ENCODE results near the gene BPIFB4. TPM values are rescaled to one million over a fixed set of nuclear protein-coding genes. Genes with fewer than 3 reads are reported as not detected.

The BPIFB4 gene
- total and polyA plus RNA-seq, 2 of the 4 experiments (the other 2 are of a cell fraction) = not detected

DNA sequence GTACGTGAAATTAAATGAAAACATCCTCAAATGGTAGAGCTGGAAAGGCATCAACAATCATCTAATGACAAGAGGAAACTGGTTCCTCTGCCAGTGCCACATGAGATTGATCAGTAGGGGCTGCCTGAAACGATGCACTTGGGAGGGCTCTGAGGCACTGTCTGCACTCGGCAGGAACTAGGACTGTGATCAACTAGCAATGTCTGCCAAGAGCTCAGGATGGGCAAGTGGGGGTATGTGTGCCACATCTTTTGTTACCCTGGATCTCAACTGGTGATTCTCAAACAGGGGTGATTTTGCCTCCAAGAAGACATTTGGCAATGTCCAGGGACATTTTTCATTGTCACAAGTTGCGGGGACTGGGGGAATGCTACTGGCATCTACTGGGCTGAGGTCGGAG, 46.1 kb upstream of the BPIFB4 start:
- intact Hi-C loops (cut with micrococcal nuclease) = no loop called here
- ATAC-seq (ENCODE audit: low read depth) = no peak
- no peak overlapping the region for H3K18ac ChIP-seq (ENCODE audit: low read depth, low read length)
- DNase-seq = no peak
- no peak overlapping the region for H3K27ac ChIP-seq (ENCODE audit: insufficient read depth, low read length)
- H4K20me1 ChIP-seq (ENCODE audit: insufficient read depth, low read length) = no peaks in the 10 kb centered on the region
- ChIA-PET POLR2A (ENCODE audit: unreplicated experiment) (no interaction called here), CTCF (no interaction called here)
- H2AK5ac ChIP-seq (ENCODE audit: low read depth, low read length) = no peak overlapping the region
- H3K27me3 ChIP-seq (ENCODE audit: control insufficient read depth, insufficient read depth, low read length) = no peaks in the 10 kb centered on the region; the same call in 1 of the 2 replicates
- no peaks in the 10 kb centered on the region for H3K36me3 ChIP-seq (ENCODE audit: control insufficient read depth, insufficient read depth, low read length)
- H3K9ac ChIP-seq (ENCODE audit: low read depth, low read length) = no peak overlapping the region
- no peak overlapping the region for H4K91ac ChIP-seq (ENCODE audit: insufficient read depth, low read depth, low read length)
- no peak overlapping the region for H4K8ac ChIP-seq (ENCODE audit: low read depth in 2 of 2, low read length in 2 of 2)
- TF ChIP-seq BHLHE40 (IDR thresholded peaks at IDR 0.05; ENCODE audit: low read depth, low read length) (no peak), MXI1 (IDR thresholded peaks at IDR 0.05; ENCODE audit: borderline replicate concordance, low read depth, low read length) (no peak), FOS (IDR thresholded peaks at IDR 0.05; ENCODE audit: low read depth, low read length) (no peak), CEBPB (IDR thresholded peaks at IDR 0.05; ENCODE audit: low read depth, low read length) (no peak)
- TF ChIP-seq, protein P1, sequence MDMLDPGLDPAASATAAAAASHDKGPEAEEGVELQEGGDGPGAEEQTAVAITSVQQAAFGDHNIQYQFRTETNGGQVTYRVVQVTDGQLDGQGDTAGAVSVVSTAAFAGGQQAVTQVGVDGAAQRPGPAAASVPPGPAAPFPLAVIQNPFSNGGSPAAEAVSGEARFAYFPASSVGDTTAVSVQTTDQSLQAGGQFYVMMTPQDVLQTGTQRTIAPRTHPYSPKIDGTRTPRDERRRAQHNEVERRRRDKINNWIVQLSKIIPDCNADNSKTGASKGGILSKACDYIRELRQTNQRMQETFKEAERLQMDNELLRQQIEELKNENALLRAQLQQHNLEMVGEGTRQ (IDR thresholded peaks at IDR 0.05; ENCODE audit: low read depth, low read length) = no peak
- in situ Hi-C loops (cut with MboI; ENCODE audit: low sequenced_read_pairs) = no loop called here
- H2BK5ac ChIP-seq (ENCODE audit: low read depth, low read length, poor library complexity, severe bottlenecking) = no peak overlapping the region
- H3K4me2 ChIP-seq (ENCODE audit: low read depth, low read length) = no peak overlapping the region
- no peak overlapping the region for H3K23ac ChIP-seq (ENCODE audit: low read depth, low read length)
- no peak overlapping the region for H2AFZ ChIP-seq (replicated peaks; ENCODE audit: low read length, poor library complexity)
- 7% methylated on average over 2 of the region's 5 CpGs; no CpG with 5 or more reads in 1 of the 2 experiments for WGBS, 2 experiments (ENCODE audit: extremely low coverage in 2 of 2, insufficient read length in 1 of 2)
- H3K56ac ChIP-seq (ENCODE audit: extremely low read depth, insufficient read depth, low read length) = no peak overlapping the region
- dilution Hi-C loops (cut with HindIII; ENCODE audit: low sequenced_read_pairs, unreplicated experiment) = no loop called here
- no peak overlapping the region for H3K4ac ChIP-seq (ENCODE audit: low read depth, low read length)
- no peak overlapping the region for H2AK9ac ChIP-seq (replicated peaks; ENCODE audit: low read depth, low read length, poor library complexity)
- H2BK15ac ChIP-seq (ENCODE audit: low read depth, low read length) = no peak overlapping the region
- no peaks in the 10 kb centered on the region for H3K79me1 ChIP-seq (ENCODE audit: low read depth in 1 of 2, low read length in 2 of 2)
- no peaks in the 10 kb centered on the region for H3K9me1 ChIP-seq (ENCODE audit: insufficient read depth, low read length)
- no peak overlapping the region for H4K5ac ChIP-seq (ENCODE audit: low read depth, low read length)
- no peaks in the 10 kb centered on the region for H3K9me3 ChIP-seq (ENCODE audit: control insufficient read depth, insufficient read depth, low read length)
- H3K4me3 ChIP-seq (ENCODE audit: insufficient read depth, low read depth, low read length) = no peak overlapping the region
- no peaks in the 10 kb centered on the region for H3K4me1 ChIP-seq (ENCODE audit: control insufficient read depth, insufficient read depth, low read length)
- H2BK20ac ChIP-seq (ENCODE audit: low read depth, low read length) = no peak overlapping the region
- H3K14ac ChIP-seq (replicated peaks; ENCODE audit: low read depth, low read length) = no peak overlapping the region
- H2BK120ac ChIP-seq (ENCODE audit: low read depth, low read length) = no peak overlapping the region
- no TSS peak for BruUV-seq (replicated peaks)

All from IMR-90 (cell line).